SW480 (cell line): ENCODE results near the gene ZNF101.

ENCODE experiments used
- DNase-seq: peaks from one replicate; pipeline ENCODE4 v3.0.0-alpha.2; 2016; ENCODE audit warnings: low spot score

The ZNF101 gene

DNA sequence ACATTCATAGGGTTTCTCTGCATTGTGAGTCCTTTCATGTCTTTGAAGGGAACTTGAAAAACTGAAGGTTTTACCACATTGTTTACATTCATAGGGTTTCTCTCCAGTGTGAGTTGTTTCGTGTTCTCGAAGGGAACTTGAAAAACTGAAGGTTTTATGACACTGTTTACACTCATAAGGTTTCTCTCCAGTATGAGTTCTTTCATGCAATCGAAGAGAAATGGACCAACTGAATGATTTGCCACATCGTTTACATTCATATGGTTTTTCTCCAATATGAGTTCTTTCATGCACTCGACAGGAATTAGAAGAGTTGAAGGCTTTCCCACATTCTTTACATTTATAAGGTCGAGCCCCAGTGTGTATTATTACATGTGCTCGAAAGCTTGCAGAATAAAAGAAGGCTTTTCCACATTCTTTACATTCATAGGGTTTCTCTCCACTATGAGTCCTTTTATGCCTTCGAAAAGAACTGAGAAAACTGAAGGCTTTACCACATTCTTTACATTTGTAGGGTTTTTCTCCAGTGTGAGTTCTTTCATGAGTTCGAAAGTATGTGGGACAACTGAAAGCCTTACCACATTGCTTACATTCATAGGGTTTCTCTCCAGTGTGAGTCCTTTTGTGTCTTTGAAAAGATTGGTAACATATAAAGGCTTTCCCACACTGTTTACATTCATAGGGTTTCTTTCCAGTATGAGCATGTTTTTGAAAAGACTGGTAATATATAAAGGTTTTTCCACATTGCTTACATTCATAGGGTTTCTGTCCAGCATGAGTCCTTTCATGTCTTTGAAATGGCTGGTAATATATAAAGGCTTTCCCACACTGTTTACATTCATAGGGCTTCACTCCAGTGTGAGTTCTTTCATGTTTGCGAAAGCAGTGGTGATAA is 43.5 kb downstream of the ZNF101 start:
- no peak for DNase-seq

DNA sequence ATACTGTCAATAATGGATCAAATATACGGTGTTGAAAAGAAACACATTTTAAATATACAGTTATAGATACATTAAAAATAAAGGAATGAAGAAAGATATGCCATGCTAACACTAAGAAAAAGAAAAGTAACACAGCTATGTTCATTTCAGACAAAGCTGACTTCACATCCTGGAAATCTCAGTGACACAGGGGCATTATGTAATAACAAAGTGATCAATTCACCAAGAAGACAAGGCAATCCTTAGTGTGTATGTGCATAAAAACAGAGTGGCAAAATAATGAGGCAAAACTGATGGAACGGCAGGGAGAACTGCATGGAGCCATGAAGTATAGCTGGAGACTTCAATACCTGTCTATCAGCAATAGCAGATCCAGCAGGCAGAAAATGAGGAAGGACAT is 51.2 kb downstream of the ZNF101 start:
- DNase-seq = no peak

DNA sequence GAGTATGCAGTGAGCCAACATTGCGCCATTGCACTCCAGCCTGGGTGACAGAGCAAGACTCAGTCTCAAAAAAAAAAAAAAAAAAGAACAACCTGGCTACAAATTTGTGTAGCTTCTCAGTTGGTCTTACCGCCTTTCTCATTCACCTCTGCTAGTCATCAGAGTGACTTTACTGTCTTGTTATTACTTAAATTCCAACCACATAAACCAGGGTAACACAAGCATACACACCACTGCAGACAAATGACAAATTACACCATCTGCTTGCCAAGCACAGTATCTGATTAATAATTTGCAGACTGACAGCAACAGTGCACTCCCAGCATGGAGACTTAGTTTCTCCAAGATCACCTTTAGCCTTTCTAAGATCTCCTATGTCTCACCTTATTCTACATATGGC is 53.3 kb downstream of the ZNF101 start:
- no peak for DNase-seq

DNA sequence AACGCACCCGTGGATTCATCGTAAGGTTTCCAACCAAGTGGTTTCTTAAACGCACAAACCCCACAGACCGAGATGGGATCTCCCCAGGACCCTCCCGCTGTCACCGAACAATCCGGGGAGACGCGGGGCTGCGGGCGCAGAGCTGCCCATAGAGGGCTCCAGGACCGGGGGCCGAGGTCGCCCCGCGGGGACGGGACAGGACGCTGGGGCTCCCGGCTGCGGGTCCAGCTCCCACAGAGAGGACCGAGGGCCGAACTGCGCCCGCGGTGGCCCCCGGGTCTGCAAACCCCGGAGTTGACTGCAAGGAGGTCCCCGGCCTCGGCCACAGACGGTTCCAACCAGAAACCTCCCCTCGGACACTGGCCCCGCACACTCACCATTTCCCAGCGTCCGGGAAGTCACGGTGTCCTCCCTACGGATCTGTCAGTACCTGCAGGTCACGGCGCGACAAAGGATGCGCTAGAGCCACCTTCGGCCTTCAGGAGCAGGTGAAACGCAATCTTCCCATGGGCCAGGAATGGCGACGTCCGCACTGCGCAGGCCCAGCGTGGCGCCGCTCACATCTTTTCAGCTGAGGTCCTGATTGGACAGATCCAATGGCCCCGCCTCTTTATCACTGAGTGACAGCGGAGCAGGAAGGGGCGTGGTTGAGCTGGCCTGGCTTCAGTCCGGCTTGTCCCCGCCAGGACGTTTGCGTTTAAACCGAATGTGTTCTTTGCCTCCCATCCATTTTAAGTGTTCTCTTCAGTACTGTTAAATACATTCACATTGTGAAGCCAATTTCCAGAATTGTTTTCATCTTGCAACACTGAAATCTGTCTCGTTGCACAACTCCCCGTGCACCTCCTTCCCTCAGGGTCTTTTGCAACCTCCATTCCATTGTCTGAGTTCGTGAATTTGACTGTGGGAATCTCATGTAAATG is 64.2 kb downstream of the ZNF101 start, which contains the start of gene ZNF14:
Gene ZNF14 (minus strand): TSS at position 534 of the 923 bp plus-strand sequence. CDS start 154 bp downstream, at position 380.
- DNase-seq = peak; percentile 84
